T-cell (primary cell): Measurements from ENCODE around the gene BTN3A1. TPM values are rescaled to one million over a fixed set of nuclear protein-coding genes. Genes with fewer than 3 reads are reported as not detected.

ENCODE experiments used
- ATAC-seq, 4 experiments: fragments of 200-7000 bp in 3 of 4; fragments of 150-1000 bp in 1 of 4; cut with Tn5 transposase; replicated peaks in 1 of 4; 1 replicate in 3 of 4; 2 replicates in 1 of 4; pipeline ENCODE4 v1.10.0; 2021; ENCODE audit warnings: moderate library complexity in 3 of 4, mild to moderate bottlenecking in 2 of 4, moderate number of reproducible peaks in 1 of 4
- CTCF ChIA-PET, 2 donors: fragments of 300-600 bp; sonication (Branson Sonifier 250); formaldehyde crosslinking; loops; one replicate each; lab custom pipeline; 2022; ENCODE audit warnings: antibody characterized with exemption in 2 of 2; lab: Charles Lee
- POLR2A ChIA-PET, 2 donors: fragments of 300-600 bp; sonication (Branson Sonifier 250); formaldehyde crosslinking; loops; one replicate each; lab custom pipeline; 2022; ENCODE audit warnings: antibody characterized with exemption in 2 of 2; lab: Charles Lee
- DNase-seq, 35 experiments: peaks; one replicate each; pipeline versions ENCODE4 v3.0.0 to v3.0.0-alpha.2; 2013 to 2023
- H3K27ac ChIP-seq: one replicate; pipeline ENCODE4 v1.5.1; 2013; ENCODE audit warnings: low read length
- H3K27me3 ChIP-seq, 2 experiments: replicated peaks in 1 of 2; 1 replicate in 1 of 2; 2 replicates in 1 of 2; pipeline versions ENCODE4 v1.6.1 to v1.7.0; 2013; ENCODE audit warnings: low read length in 1 of 2, mixed read lengths in 1 of 2; ENCODE audit not compliant: control insufficient read depth in 2 of 2, insufficient read depth in 2 of 2; ENCODE audit errors: extremely low read depth in 1 of 2
- H3K36me3 ChIP-seq, 2 donors: 1 replicate in 1 of 2; 2 replicates in 1 of 2; pipeline versions ENCODE4 v1.6.1 to v1.7.0; 2013; ENCODE audit warnings: low read length in 1 of 2; ENCODE audit not compliant: control insufficient read depth in 2 of 2, insufficient read depth in 1 of 2; ENCODE audit errors: extremely low read depth in 1 of 2
- H3K4me1 ChIP-seq, 2 experiments: 1 replicate in 1 of 2; 2 replicates in 1 of 2; pipeline versions ENCODE4 v1.6.1 to v1.7.0; 2013; ENCODE audit warnings: low read length in 2 of 2, mixed read lengths in 1 of 2; ENCODE audit not compliant: insufficient read depth in 2 of 2, control insufficient read depth in 1 of 2; ENCODE audit errors: extremely low read depth in 1 of 2
- H3K4me3 ChIP-seq, 2 donors: 1 replicate in 1 of 2; 2 replicates in 1 of 2; pipeline versions ENCODE4 v1.5.1 to v1.7.0; 2013; ENCODE audit warnings: mild to moderate bottlenecking in 2 of 2, low read length in 1 of 2, moderate library complexity in 1 of 2; ENCODE audit not compliant: control insufficient read depth in 1 of 2; ENCODE audit errors: extremely low read depth in 1 of 2
- H3K9me3 ChIP-seq: 2 replicates; pipeline ENCODE4 v1.7.0; 2013
- H3K27ac Mint-ChIP-seq, 2 donors: one replicate each; pipeline ENCODE4 v1.8.0; 2020 to 2021; ENCODE audit warnings: mild to moderate bottlenecking in 2 of 2, mixed read lengths in 2 of 2
- H3K27me3 Mint-ChIP-seq, 2 donors: one replicate each; pipeline ENCODE4 v1.8.0; 2021 to 2022; ENCODE audit warnings: mixed read lengths in 2 of 2
- H3K36me3 Mint-ChIP-seq: one replicate; pipeline ENCODE4 v1.8.0; 2021; ENCODE audit warnings: mixed read lengths
- H3K4me1 Mint-ChIP-seq, 3 donors: one replicate each; pipeline ENCODE4 v1.8.0; 2020 to 2022; ENCODE audit warnings: mixed read lengths in 3 of 3, mild to moderate bottlenecking in 1 of 3
- H3K4me3 Mint-ChIP-seq, 3 donors: one replicate each; pipeline ENCODE4 v1.8.0; 2020 to 2022; ENCODE audit warnings: mild to moderate bottlenecking in 3 of 3, mixed read lengths in 3 of 3, moderate library complexity in 3 of 3
- H3K9me3 Mint-ChIP-seq, 3 donors: one replicate each; pipeline ENCODE4 v1.8.0; 2020 to 2022; ENCODE audit warnings: mixed read lengths in 3 of 3
- whole genome bisulfite sequencing: methylation state at CpG from one replicate; pipeline ENCODE4 v1.1.5; 2013; ENCODE audit warnings: missing lambda C conversion rate; ENCODE audit not compliant: insufficient coverage; 5-methylcytosine and 5-hydroxymethylcytosine counted together
- total RNA-seq, 35 experiments: library from RNA in 6 of 35; stranded (reverse) in 6 of 35; fragments of 120-200 nt in 1 of 35; gene quantifications; one replicate each; pipeline versions ENCODE4 v1.2.1 to v1.2.4 and lab custom pipeline; 2013 to 2026

BTN3A1 gene
- total RNA-seq, 5 donors from 2014 or later (not counting 1 experiment from before 2014, with no cell fraction given) = 205 to 270 (median 210) TPM

DNA sequence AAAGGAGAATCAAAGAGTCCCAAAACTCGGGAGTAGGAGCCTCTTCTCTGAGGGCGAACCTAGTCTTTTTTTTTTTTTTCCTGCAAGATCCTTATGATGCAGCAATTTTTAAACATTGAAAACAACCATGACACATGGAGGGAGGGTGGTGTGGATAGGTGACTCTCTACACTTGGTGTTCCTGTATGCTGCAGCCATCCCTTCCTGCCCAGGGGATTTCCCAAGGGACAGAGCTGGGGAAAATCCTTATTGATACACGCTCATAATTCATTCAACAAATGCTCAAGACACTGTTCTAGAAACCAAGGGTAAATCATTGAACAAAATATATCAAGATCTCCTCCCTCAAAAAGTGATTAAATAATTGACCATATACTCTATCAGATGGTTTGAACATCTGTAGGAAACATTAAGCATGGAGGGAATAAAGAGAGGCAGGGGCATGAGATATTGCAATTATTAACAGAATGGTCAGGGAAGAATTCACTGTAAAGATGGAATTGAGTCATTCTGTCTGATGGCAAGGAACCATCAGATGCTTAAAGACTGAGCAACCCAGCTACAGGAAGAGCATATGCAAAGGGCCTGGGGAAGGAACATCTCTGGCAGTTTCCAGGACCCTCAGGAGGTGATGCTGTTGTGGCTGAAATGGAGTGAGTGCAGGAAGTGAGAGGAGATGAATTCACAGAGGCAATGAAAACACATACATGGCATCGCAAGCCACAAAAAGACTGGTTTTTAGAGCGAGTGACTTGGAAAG lies 24.8 kb downstream of the BTN3A1 start:
- Mint-ChIP-seq H3K36me3 (peaks cover 11% of the 10 kb centered on the region), H3K4me3 (no peak overlapping the region), H3K27ac (no peak overlapping the region), H3K4me1 (peaks cover 0 to 6% (median 3%) of the 10 kb centered on the region in 3 donors), H3K9me3 (no peaks in the 10 kb centered on the region), H3K27me3 (peaks cover 0 to 3% of the 10 kb centered on the region in 2 donors)
- Histone ChIP-seq H3K27ac (no peak overlapping the region), H3K36me3 (peaks cover 0 to 3% of the 10 kb centered on the region in 2 donors), H3K4me3 (no peak overlapping the region), H3K4me1 (peaks cover 0 to 3% of the 10 kb centered on the region in 2 experiments), H3K27me3 (no peaks in the 10 kb centered on the region), H3K9me3 (no peaks in the 10 kb centered on the region)
- ATAC-seq (no peak), DNase-seq (no peak)
- ChIA-PET CTCF (no interaction called here), POLR2A (interaction anchor here in 1 of 2 donors (0.7 kb wide), 2 partner anchors 18 to 243 kb away, joined by 3 to 5 read pairs; a partner anchor contains a TSS)
- WGBS = 100% methylated on average over 2 of the region's 5 CpGs

GRCh38 chr6:26427451-26427809 lies 25.4 kb downstream of the BTN3A1 start:
- peaks cover 0 to 3% of the 10 kb centered on the region in 2 donors for H3K36me3 ChIP-seq
- no peaks in the 10 kb centered on the region for H3K9me3 Mint-ChIP-seq
- H3K27me3 Mint-ChIP-seq = peaks cover 0 to 3% of the 10 kb centered on the region in 2 donors
- no peak overlapping the region for H3K4me3 ChIP-seq
- H3K27ac ChIP-seq = no peak overlapping the region
- ATAC-seq (no peak), DNase-seq (no peak)
- peaks cover 0 to 3% (median 0%) of the 10 kb centered on the region in 3 donors for H3K4me1 Mint-ChIP-seq
- no peaks in the 10 kb centered on the region for H3K4me1 ChIP-seq
- CTCF ChIA-PET = no interaction called here
- H3K9me3 ChIP-seq = no peaks in the 10 kb centered on the region
- POLR2A ChIA-PET = no interaction called here
- WGBS = 100% methylated on average over 1 of the region's 3 CpGs
- no peak overlapping the region for H3K4me3 Mint-ChIP-seq
- H3K27me3 ChIP-seq = no peaks in the 10 kb centered on the region
- H3K27ac Mint-ChIP-seq = no peak overlapping the region
- peaks cover 11% of the 10 kb centered on the region for H3K36me3 Mint-ChIP-seq

GRCh38 chr6:26428206-26428605 lies 26.1 kb downstream of the BTN3A1 start:
- Histone ChIP-seq H3K36me3 (peaks cover 0 to 3% of the 10 kb centered on the region in 2 donors), H3K27ac (no peak overlapping the region), H3K4me1 (no peaks in the 10 kb centered on the region), H3K4me3 (no peak overlapping the region), H3K27me3 (no peaks in the 10 kb centered on the region), H3K9me3 (no peaks in the 10 kb centered on the region)
- WGBS = no CpG with 5 or more reads among the region's 2 CpGs
- no peak for DNase-seq
- Mint-ChIP-seq H3K36me3 (peaks cover 11% of the 10 kb centered on the region), H3K4me3 (no peak overlapping the region), H3K4me1 (peaks cover 0 to 3% (median 0%) of the 10 kb centered on the region in 3 donors), H3K9me3 (no peaks in the 10 kb centered on the region), H3K27ac (no peak overlapping the region), H3K27me3 (no peaks in the 10 kb centered on the region)
- ChIA-PET CTCF (no interaction called here), POLR2A (no interaction called here)
- ATAC-seq = no peak

DNA sequence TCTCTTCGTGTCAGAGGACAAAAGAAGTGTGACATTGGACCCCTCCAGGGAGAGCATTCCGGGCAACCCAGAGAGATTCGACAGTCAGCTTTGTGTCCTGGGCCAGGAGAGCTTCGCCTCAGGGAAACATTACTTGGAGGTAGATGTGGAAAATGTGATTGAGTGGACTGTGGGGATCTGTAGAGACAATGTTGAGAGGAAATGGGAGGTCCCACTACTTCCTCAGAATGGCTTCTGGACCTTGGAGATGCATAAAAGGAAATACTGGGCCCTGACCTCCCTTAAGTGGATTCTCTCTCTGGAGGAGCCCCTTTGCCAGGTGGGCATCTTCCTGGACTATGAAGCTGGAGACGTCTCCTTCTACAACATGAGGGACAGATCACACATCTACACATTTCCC lies 28.7 kb downstream of the BTN3A1 start:
- Histone ChIP-seq H3K4me1 (no peaks in the 10 kb centered on the region), H3K36me3 (peaks cover 0 to 3% of the 10 kb centered on the region in 2 donors), H3K4me3 (no peak overlapping the region), H3K9me3 (no peaks in the 10 kb centered on the region), H3K27ac (no peak overlapping the region), H3K27me3 (no peaks in the 10 kb centered on the region)
- ChIA-PET CTCF (no interaction called here), POLR2A (no interaction called here)
- Mint-ChIP-seq H3K27ac (no peak overlapping the region), H3K9me3 (peaks cover 7 to 10% (median 8%) of the 10 kb centered on the region in 3 donors), H3K36me3 (peaks cover 23% of the 10 kb centered on the region), H3K4me3 (no peak overlapping the region), H3K27me3 (no peaks in the 10 kb centered on the region), H3K4me1 (no peaks in the 10 kb centered on the region)
- WGBS = 93% methylated on average over 3 of the region's 5 CpGs
- ATAC-seq (no peak), DNase-seq (no peak)

- H3K36me3 ChIP-seq = peaks cover 0 to 3% of the 10 kb centered on the region in 2 donors
- ATAC-seq = no peak
- DNase-seq = no peak
- Mint-ChIP-seq H3K9me3 (peaks cover 7 to 10% (median 8%) of the 10 kb centered on the region in 3 donors), H3K27ac (no peak overlapping the region), H3K27me3 (no peaks in the 10 kb centered on the region), H3K36me3 (peaks cover 23% of the 10 kb centered on the region), H3K4me1 (no peaks in the 10 kb centered on the region), H3K4me3 (no peak overlapping the region)
- no peaks in the 10 kb centered on the region for H3K4me1 ChIP-seq
- no peak overlapping the region for H3K4me3 ChIP-seq
- no peak overlapping the region for H3K27ac ChIP-seq
- WGBS = 84% methylated on average over 2 of the region's 6 CpGs
- no peaks in the 10 kb centered on the region for H3K9me3 ChIP-seq
- POLR2A ChIA-PET = no interaction called here
- H3K27me3 ChIP-seq = no peaks in the 10 kb centered on the region
- CTCF ChIA-PET = no interaction called here
These were observed 29.4 kb downstream of the BTN3A1 start for GRCh38 chr6:26431258-26432172.

DNA sequence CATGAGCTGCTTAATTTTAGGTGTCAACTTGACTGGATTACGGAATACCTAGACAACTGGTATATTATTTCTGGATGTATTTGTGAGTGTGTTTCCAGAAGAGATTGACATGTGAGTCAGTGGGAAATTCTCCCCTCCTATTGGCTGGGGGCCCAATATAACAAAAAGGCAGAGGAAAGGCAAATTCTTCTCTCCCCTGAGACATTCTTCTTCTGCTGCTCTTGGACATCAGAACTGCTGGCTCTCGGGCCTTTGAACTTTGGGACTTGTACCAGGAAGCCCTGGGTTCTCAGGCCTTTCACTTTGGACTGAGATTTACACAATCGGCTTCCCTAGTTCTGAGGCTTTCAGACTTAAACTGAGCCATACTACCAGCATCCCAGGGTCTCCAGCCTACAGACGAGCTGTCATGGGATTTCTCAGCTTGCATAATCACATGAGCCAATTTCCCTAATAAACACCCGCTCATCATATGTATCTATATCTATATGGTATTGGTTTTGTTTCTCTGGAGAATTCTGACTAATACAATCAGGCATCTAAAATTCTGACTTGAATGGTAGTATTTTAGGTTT lies 30.6 kb downstream of the BTN3A1 start:
- 90% methylated on average over 2 of the region's 5 CpGs for whole genome bisulfite sequencing
- no peak for DNase-seq
- ChIA-PET CTCF (no interaction called here), POLR2A (interaction anchor here in 1 of 2 donors (0.6 kb wide), 1 partner anchor 45 kb away, joined by 5 read pairs; no protein-coding TSS in a partner anchor)
- Mint-ChIP-seq H3K27ac (no peak overlapping the region), H3K36me3 (peaks cover 15% of the 10 kb centered on the region), H3K4me1 (no peaks in the 10 kb centered on the region), H3K27me3 (no peaks in the 10 kb centered on the region), H3K9me3 (peaks cover 7 to 10% (median 8%) of the 10 kb centered on the region in 3 donors), H3K4me3 (no peak overlapping the region)
- H3K27me3 ChIP-seq = no peaks in the 10 kb centered on the region
- no peak overlapping the region for H3K27ac ChIP-seq
- no peaks in the 10 kb centered on the region for H3K9me3 ChIP-seq
- H3K4me1 ChIP-seq = no peaks in the 10 kb centered on the region
- no peaks in the 10 kb centered on the region for H3K36me3 ChIP-seq
- no peak for ATAC-seq
- H3K4me3 ChIP-seq = no peak overlapping the region
